ENCODE results near the gene TTN. TPM values are rescaled to one million over a fixed set of nuclear protein-coding genes. Genes with fewer than 3 reads are reported as not detected.

Gene TTN
- total RNA-seq, 1 donor from 2014 or later, result 12.2 TPM

GRCh38 chr2:178734518-178734917, 72.7 kb downstream of the TTN start:
- H3K9me3 Mint-ChIP-seq (ENCODE audit: low read depth), result peaks cover 3% of the 10 kb centered on the region
- H3K27me3 Mint-ChIP-seq, result no peaks in the 10 kb centered on the region
- peaks cover 4% of the 10 kb centered on the region for H3K4me1 Mint-ChIP-seq (ENCODE audit: low read depth)
- DNase-seq (ENCODE audit: low spot score, unreplicated experiment), result no peak
- H3K4me3 Mint-ChIP-seq (ENCODE audit: low read depth), result no peak overlapping the region
- no peak for TF ChIP-seq CTCF (IDR thresholded peaks at IDR 0.05; ENCODE audit: unreplicated experiment)
- peaks cover 14% of the 10 kb centered on the region for H3K36me3 Mint-ChIP-seq (ENCODE audit: insufficient read depth)
- H3K27ac Mint-ChIP-seq, result no peak overlapping the region

- peaks cover 14% of the 10 kb centered on the region for H3K36me3 Mint-ChIP-seq (ENCODE audit: insufficient read depth)
- no peaks in the 10 kb centered on the region for H3K27me3 Mint-ChIP-seq
- H3K9me3 Mint-ChIP-seq (ENCODE audit: low read depth), result peaks cover 3% of the 10 kb centered on the region
- peaks cover 4% of the 10 kb centered on the region for H3K4me1 Mint-ChIP-seq (ENCODE audit: low read depth)
- DNase-seq (ENCODE audit: low spot score, unreplicated experiment), result no peak
- peak overlapping the region; percentile 80 for H3K27ac Mint-ChIP-seq
- no peak overlapping the region for H3K4me3 Mint-ChIP-seq (ENCODE audit: low read depth)
- TF ChIP-seq CTCF (IDR thresholded peaks at IDR 0.05; ENCODE audit: unreplicated experiment), result no peak
Observed at GRCh38 chr2:178733975-178734374, 73.2 kb downstream of the TTN start.

- Mint-ChIP-seq H3K4me1 (ENCODE audit: low read depth) (peaks cover 4% of the 10 kb centered on the region), H3K27me3 (no peaks in the 10 kb centered on the region), H3K36me3 (ENCODE audit: insufficient read depth) (peaks cover 14% of the 10 kb centered on the region), H3K9me3 (ENCODE audit: low read depth) (peaks cover 3% of the 10 kb centered on the region), H3K27ac (no peak overlapping the region), H3K4me3 (ENCODE audit: low read depth) (no peak overlapping the region)
- TF ChIP-seq CTCF (IDR thresholded peaks at IDR 0.05; ENCODE audit: unreplicated experiment), result no peak
- DNase-seq (ENCODE audit: low spot score, unreplicated experiment), result no peak
Observed at GRCh38 chr2:178732913-178733312, 74.3 kb downstream of the TTN start.

- no peaks in the 10 kb centered on the region for H3K27me3 Mint-ChIP-seq
- peaks cover 3% of the 10 kb centered on the region for H3K9me3 Mint-ChIP-seq (ENCODE audit: low read depth)
- no peak for DNase-seq (ENCODE audit: low spot score, unreplicated experiment)
- no peak overlapping the region for H3K4me3 Mint-ChIP-seq (ENCODE audit: low read depth)
- no peak for TF ChIP-seq CTCF (IDR thresholded peaks at IDR 0.05; ENCODE audit: unreplicated experiment)
- peaks cover 14% of the 10 kb centered on the region for H3K36me3 Mint-ChIP-seq (ENCODE audit: insufficient read depth)
- H3K4me1 Mint-ChIP-seq (ENCODE audit: low read depth), result peaks cover 4% of the 10 kb centered on the region
- H3K27ac Mint-ChIP-seq, result no peak overlapping the region
Observed at GRCh38 chr2:178731300-178731699, 75.9 kb downstream of the TTN start.

- Mint-ChIP-seq H3K27ac (no peak overlapping the region), H3K9me3 (ENCODE audit: low read depth) (peaks cover 3% of the 10 kb centered on the region), H3K27me3 (no peaks in the 10 kb centered on the region), H3K4me1 (ENCODE audit: low read depth) (peaks cover 4% of the 10 kb centered on the region), H3K4me3 (ENCODE audit: low read depth) (no peak overlapping the region), H3K36me3 (ENCODE audit: insufficient read depth) (peaks cover 11% of the 10 kb centered on the region)
- DNase-seq (ENCODE audit: low spot score, unreplicated experiment), result no peak
- TF ChIP-seq CTCF (IDR thresholded peaks at IDR 0.05; ENCODE audit: unreplicated experiment), result no peak
Observed at GRCh38 chr2:178730049-178730448, 77.2 kb downstream of the TTN start.

Data from progenitor cell of endocrine pancreas (in vitro differentiated cells).